Mononuclear cell (primary cell): Measurements from ENCODE around the gene TSC1. TPM values are rescaled to one million over a fixed set of nuclear protein-coding genes. Genes with fewer than 3 reads are reported as not detected.

Source experiments
- H3K27me3 ChIP-seq: 2 replicates; pipeline ENCODE4 v1.6.0; 2011; ENCODE audit warnings: low read length, control low read depth; ENCODE audit not compliant: insufficient read depth
- H3K4me1 ChIP-seq: 2 replicates; pipeline ENCODE4 v1.5.1; 2011; ENCODE audit warnings: mild to moderate bottlenecking, low read length, control low read depth; ENCODE audit not compliant: insufficient read depth
- H3K4me3 ChIP-seq: 2 replicates; pipeline ENCODE4 v1.5.1; 2011; ENCODE audit warnings: mild to moderate bottlenecking, low read length, moderate library complexity
- H3K9me3 ChIP-seq: 2 replicates; pipeline ENCODE4 v1.5.1; 2011; ENCODE audit warnings: low read depth, mild to moderate bottlenecking, control low read depth, low read length
- total RNA-seq: library from RNA; depleted of rRNA; stranded (reverse); fragments of >200 nt; gene quantifications from one replicate; pipeline ENCODE4 v1.2.3, GENCODE V29; 2012

The TSC1 gene
- total RNA-seq, 1 donor, result 48.5 TPM

GRCh38 chr9:132857031-132857430 is 87.4 kb downstream of the TSC1 start:
- no peaks in the 10 kb centered on the region for H3K9me3 ChIP-seq
- H3K4me1 ChIP-seq, result no peaks in the 10 kb centered on the region
- no peak overlapping the region for H3K4me3 ChIP-seq
- no peaks in the 10 kb centered on the region for H3K27me3 ChIP-seq

- Histone ChIP-seq H3K9me3 (no peaks in the 10 kb centered on the region), H3K4me1 (no peaks in the 10 kb centered on the region), H3K27me3 (no peaks in the 10 kb centered on the region), H3K4me3 (no peak overlapping the region)
Measured at GRCh38 chr9:132855904-132856303, 88.5 kb downstream of the TSC1 start.

- H3K9me3 ChIP-seq, result no peaks in the 10 kb centered on the region
- no peaks in the 10 kb centered on the region for H3K27me3 ChIP-seq
- H3K4me3 ChIP-seq, result no peak overlapping the region
- no peaks in the 10 kb centered on the region for H3K4me1 ChIP-seq
Measured at GRCh38 chr9:132854832-132855231, 89.6 kb downstream of the TSC1 start.

- H3K9me3 ChIP-seq, result no peaks in the 10 kb centered on the region
- no peaks in the 10 kb centered on the region for H3K4me1 ChIP-seq
- no peak overlapping the region for H3K4me3 ChIP-seq
- no peaks in the 10 kb centered on the region for H3K27me3 ChIP-seq
Measured at GRCh38 chr9:132853482-132853881, 90.9 kb downstream of the TSC1 start.

- Histone ChIP-seq H3K9me3 (no peaks in the 10 kb centered on the region), H3K4me3 (no peak overlapping the region), H3K4me1 (no peaks in the 10 kb centered on the region), H3K27me3 (no peaks in the 10 kb centered on the region)
Measured at GRCh38 chr9:132849185-132849706, 95.2 kb downstream of the TSC1 start.

GRCh38 chr9:132846918-132847515 is 97.4 kb downstream of the TSC1 start:
- H3K9me3 ChIP-seq, result no peaks in the 10 kb centered on the region
- H3K27me3 ChIP-seq, result no peaks in the 10 kb centered on the region
- no peak overlapping the region for H3K4me3 ChIP-seq
- H3K4me1 ChIP-seq, result no peaks in the 10 kb centered on the region

GRCh38 chr9:132846109-132846917 is 98.1 kb downstream of the TSC1 start:
- Histone ChIP-seq H3K4me3 (no peak overlapping the region), H3K4me1 (no peaks in the 10 kb centered on the region), H3K9me3 (no peaks in the 10 kb centered on the region), H3K27me3 (no peaks in the 10 kb centered on the region)

- H3K4me3 ChIP-seq, result no peak overlapping the region
- H3K9me3 ChIP-seq, result no peaks in the 10 kb centered on the region
- no peaks in the 10 kb centered on the region for H3K4me1 ChIP-seq
- no peaks in the 10 kb centered on the region for H3K27me3 ChIP-seq
Measured at GRCh38 chr9:132842124-132843044, 102.0 kb downstream of the TSC1 start.

Other genes starting within 250 kb of the TSC1 start
- 0.63 TPM for gene AK8, start 66.3 kb downstream of the TSC1 start, total RNA-seq
- gene SPACA9, start 65.7 kb downstream of the TSC1 start, total RNA-seq, result 0.52 TPM
- 13.6 TPM for gene GFI1B, start 34.1 kb upstream of the TSC1 start, total RNA-seq
- 29.7 TPM for gene GTF3C5, start 86.4 kb upstream of the TSC1 start, total RNA-seq
- 0.21 TPM for gene CEL, start 117.4 kb upstream of the TSC1 start, total RNA-seq
- gene RALGDS, start 176.6 kb upstream of the TSC1 start, total RNA-seq, result 59.0 TPM
- 5.6 TPM for gene GBGT1, start 219.3 kb upstream of the TSC1 start, total RNA-seq